SK-N-SH (cell line): ENCODE data around the gene MAP7D2. TPM values are rescaled to one million over a fixed set of nuclear protein-coding genes. Genes with fewer than 3 reads are reported as not detected.

Experiments used
- CTCF ChIA-PET: fragments of 300-600, 350-600 bp; formaldehyde crosslinking; extraction: SDS; loops from one replicate; lab custom pipeline; 2021; lab: Yijun Ruan, JAX
- POLR2A ChIA-PET: fragments of 350-600 bp; sonication (Branson Sonifier 250); formaldehyde crosslinking; extraction: SDS; loops from one replicate; lab custom pipeline; 2020; ENCODE audit warnings: antibody characterized with exemption, inconsistent platforms; lab: Yijun Ruan, JAX
- DNase-seq: peaks from one replicate; pipeline ENCODE4 v3.0.0; 2012
- H2AFZ ChIP-seq: fragments of 200-600 bp; sonication (generic); 2 replicates; pipeline ENCODE4 v1.8.1; 2016; ENCODE audit warnings: antibody characterized with exemption, mild to moderate bottlenecking, low read depth
- H3F3A ChIP-seq: fragments of 200-600 bp; sonication (generic); replicated peaks from 2 replicates; pipeline ENCODE3; 2016; ENCODE audit warnings: antibody characterized with exemption, mild to moderate bottlenecking; ENCODE audit not compliant: insufficient read depth
- H3K27ac ChIP-seq, 2 experiments: fragments of 200-500 bp in 1 of 2; fragments of 200-600 bp in 1 of 2; sonication (Bioruptor generic) in 1 of 2; sonication (generic), shearing (Covaris generic) in 1 of 2; 2 replicates each; pipeline versions ENCODE4 v1.5.1 to v1.6.1; 2014 to 2016; ENCODE audit warnings: low read depth in 2 of 2, inconsistent platforms in 1 of 2, low read length in 1 of 2, mild to moderate bottlenecking in 1 of 2, mixed read lengths in 1 of 2
- H3K27me3 ChIP-seq: fragments of 200-600 bp; sonication (generic), shearing (Covaris generic); 2 replicates; pipeline ENCODE4 v1.6.1; 2016; ENCODE audit warnings: mixed run types; ENCODE audit not compliant: insufficient read depth
- H3K36me3 ChIP-seq, 2 experiments: fragments of 200-500 bp in 1 of 2; fragments of 200-600 bp in 1 of 2; sonication (Bioruptor generic) in 1 of 2; sonication (generic) in 1 of 2; replicated peaks in 1 of 2; 2 replicates each; pipeline versions ENCODE3 to v1.5.1; 2014 to 2016; ENCODE audit warnings: low read length in 1 of 2, mild to moderate bottlenecking in 1 of 2; ENCODE audit not compliant: insufficient read depth in 2 of 2, control insufficient read depth in 1 of 2
- H3K4me1 ChIP-seq, 2 experiments: fragments of 200-500 bp in 1 of 2; fragments of 200-600 bp in 1 of 2; sonication (Bioruptor generic) in 1 of 2; sonication (generic), shearing (Covaris generic) in 1 of 2; 2 replicates each; pipeline versions ENCODE4 v1.5.1 to v1.6.1; 2014 to 2016; ENCODE audit warnings: low read depth in 1 of 2, low read length in 1 of 2, mixed run types in 1 of 2; ENCODE audit not compliant: insufficient read depth in 2 of 2, control insufficient read depth in 1 of 2
- H3K4me2 ChIP-seq: fragments of 200-600 bp; sonication (generic), shearing (Covaris generic); 2 replicates; pipeline ENCODE4 v1.6.1; 2017; ENCODE audit warnings: mixed run types
- H3K4me3 ChIP-seq, 2 experiments: fragments of 200-500 bp in 1 of 2; fragments of 200-600 bp in 1 of 2; sonication (Bioruptor generic) in 1 of 2; sonication (generic), shearing (Covaris generic) in 1 of 2; 2 replicates each; pipeline versions ENCODE4 v1.5.1 to v1.8.1; 2014 to 2016; ENCODE audit warnings: low read depth in 2 of 2, inconsistent platforms in 1 of 2, low read length in 1 of 2, mild to moderate bottlenecking in 1 of 2, mixed read lengths in 1 of 2, moderate library complexity in 1 of 2
- H3K79me2 ChIP-seq: fragments of 200-600 bp; sonication (generic); 2 replicates; pipeline ENCODE4 v1.8.1; 2017; ENCODE audit warnings: mild to moderate bottlenecking; ENCODE audit not compliant: insufficient read depth
- H3K9ac ChIP-seq: fragments of 200-600 bp; sonication (generic); 2 replicates; pipeline ENCODE4 v1.6.1; 2017; ENCODE audit warnings: mixed run types
- H3K9me2 ChIP-seq: fragments of 200-600 bp; sonication (generic); 2 replicates; pipeline ENCODE4 v1.6.1; 2017; ENCODE audit warnings: mixed run types
- H3K9me3 ChIP-seq: fragments of 200-600 bp; sonication (generic); 2 replicates; pipeline ENCODE4 v1.6.1; 2017; ENCODE audit warnings: mixed run types, mild to moderate bottlenecking, moderate library complexity
- H4K20me1 ChIP-seq: fragments of 200-600 bp; sonication (generic); 2 replicates; pipeline ENCODE4 v1.6.1; 2017; ENCODE audit warnings: mild to moderate bottlenecking, mixed run types; ENCODE audit not compliant: insufficient read depth
- CHD2 ChIP-seq: fragments of 150-350 bp; IDR thresholded peaks from 2 replicates; pipeline ENCODE4 v1.6.1; 2018; ENCODE audit warnings: low read length; ENCODE audit not compliant: partially characterized antibody
- CTCF ChIP-seq: fragments of 200-600 bp; sonication (generic); IDR thresholded peaks from 2 replicates; pipeline ENCODE4 v1.6.1; 2017; ENCODE audit warnings: antibody characterized with exemption, mild to moderate bottlenecking, moderate library complexity
- GATA2 ChIP-seq: sonication (generic); formaldehyde crosslinking; IDR thresholded peaks from 2 replicates; pipeline ENCODE4 v1.5.0; 2020; ENCODE audit warnings: mild to moderate bottlenecking, missing genetic modification reagents
- RAD21 ChIP-seq: IDR thresholded peaks from 2 replicates; pipeline ENCODE4 v1.6.1; 2012; ENCODE audit warnings: mild to moderate bottlenecking, low read length
- RCOR1 ChIP-seq: fragments of 150-350 bp; IDR thresholded peaks from 2 replicates; pipeline ENCODE4 v1.6.1; 2017; ENCODE audit warnings: antibody characterized with exemption, low read length
- SIN3A ChIP-seq: IDR thresholded peaks from 2 replicates; pipeline ENCODE4 v1.6.1; 2012; ENCODE audit warnings: low read depth, mild to moderate bottlenecking, low read length, moderate library complexity, borderline replicate concordance
- SMC3 ChIP-seq: IDR thresholded peaks from 2 replicates; pipeline ENCODE4 v1.6.1; 2012; ENCODE audit warnings: low read depth, low read length, improper control_type of control experiment
- TCF12 ChIP-seq: IDR thresholded peaks from 2 replicates; pipeline ENCODE4 v1.4.0; 2012
- USF2 ChIP-seq: fragments of 150-350 bp; IDR thresholded peaks from 2 replicates; pipeline ENCODE4 v1.6.1; 2017; ENCODE audit warnings: antibody characterized with exemption, low read length, low read depth, borderline replicate concordance
- ZBTB33 ChIP-seq: IDR thresholded peaks from 2 replicates; pipeline ENCODE4 v1.4.0; 2012; ENCODE audit warnings: low read depth, borderline replicate concordance
- WGBS: methylation state at CpG from one replicate; pipeline ENCODE4 v1.1.6; 2017; ENCODE audit warnings: low lambda C conversion rate; 5-methylcytosine and 5-hydroxymethylcytosine counted together
- polyA plus RNA-seq, 3 experiments: library from polyadenylated mRNA; depleted of rRNA; stranded (reverse); fragments of >200 nt; gene quantifications; 2 replicates each; pipeline ENCODE4 v1.2.3, GENCODE V29; 2012

Gene MAP7D2
- polyA plus RNA-seq, 1 of the 3 experiments (the other 2 are of a cell fraction), result 2.7 TPM

GRCh38 chrX:20066968-20067708 is 49.6 kb downstream of the MAP7D2 start:
- Histone ChIP-seq H3K4me3 (no peak overlapping the region), H3F3A (peaks cover 4% of the 10 kb centered on the region), H3K79me2 (no peaks in the 10 kb centered on the region), H2AFZ (no peak overlapping the region), H3K36me3 (no peaks in the 10 kb centered on the region), H3K27ac (peak overlapping the region in 1 of 2 experiments; percentile 36; a peak in 1 of 4 replicates), H3K9ac (no peak overlapping the region), H3K9me3 (no peaks in the 10 kb centered on the region), H3K9me2 (no peaks in the 10 kb centered on the region), H3K4me1 (peaks cover 9 to 11% of the 10 kb centered on the region in 2 experiments; a peak in 3 of 4 replicates), H3K4me2 (peak overlapping the region; percentile 43; the same call in 1 of the 2 replicates), H4K20me1 (no peaks in the 10 kb centered on the region), H3K27me3 (peaks cover 14% of the 10 kb centered on the region; the same call in 1 of the 2 replicates)
- TF ChIP-seq RCOR1, result no peak
- TF ChIP-seq TCF12, result no peak
- TF ChIP-seq CTCF, result peak; percentile 73
- peak; percentile 87 for TF ChIP-seq RAD21
- TF ChIP-seq CHD2, result no peak
- TF ChIP-seq ZBTB33, result no peak
- no peak for TF ChIP-seq USF2
- TF ChIP-seq GATA2 (CRISPR knock-in tag), result no peak
- TF ChIP-seq SMC3, result peak; percentile 73
- no peak for TF ChIP-seq SIN3A
- CTCF ChIA-PET, result interaction anchor here (0.6 to 3.7 kb wide), 16 partner anchors 9 to 695 kb away, joined by 3 to 29 read pairs (median 4); no protein-coding TSS in a partner anchor
- WGBS, result 29% methylated on average over 6 of the region's 6 CpGs
- peak; percentile 57 for DNase-seq
- POLR2A ChIA-PET, result no interaction called here
